ENCODE results near the gene IL4R. TPM values are rescaled to one million over a fixed set of nuclear protein-coding genes. Genes with fewer than 3 reads are reported as not detected.
"Not testable (repeated sequence)": the region's sequence is repeated elsewhere in the genome, so short reads cannot be mapped to it uniquely, and the experiment has no call there.

Gene IL4R
- total RNA-seq, 1 donor from 2014 or later = 23.6 TPM

- H3K9me3 Mint-ChIP-seq (ENCODE audit: low read depth) = peaks cover 4% of the 10 kb centered on the region
- peaks cover 1% of the 10 kb centered on the region for H3K36me3 Mint-ChIP-seq (ENCODE audit: insufficient read depth)
- no peaks in the 10 kb centered on the region for H3K27me3 Mint-ChIP-seq
- no peak overlapping the region for H3K4me3 Mint-ChIP-seq (ENCODE audit: low read depth)
- no peak overlapping the region for H3K27ac Mint-ChIP-seq
- H3K4me1 Mint-ChIP-seq (ENCODE audit: low read depth) = peaks cover 9% of the 10 kb centered on the region
- TF ChIP-seq, protein P1, sequence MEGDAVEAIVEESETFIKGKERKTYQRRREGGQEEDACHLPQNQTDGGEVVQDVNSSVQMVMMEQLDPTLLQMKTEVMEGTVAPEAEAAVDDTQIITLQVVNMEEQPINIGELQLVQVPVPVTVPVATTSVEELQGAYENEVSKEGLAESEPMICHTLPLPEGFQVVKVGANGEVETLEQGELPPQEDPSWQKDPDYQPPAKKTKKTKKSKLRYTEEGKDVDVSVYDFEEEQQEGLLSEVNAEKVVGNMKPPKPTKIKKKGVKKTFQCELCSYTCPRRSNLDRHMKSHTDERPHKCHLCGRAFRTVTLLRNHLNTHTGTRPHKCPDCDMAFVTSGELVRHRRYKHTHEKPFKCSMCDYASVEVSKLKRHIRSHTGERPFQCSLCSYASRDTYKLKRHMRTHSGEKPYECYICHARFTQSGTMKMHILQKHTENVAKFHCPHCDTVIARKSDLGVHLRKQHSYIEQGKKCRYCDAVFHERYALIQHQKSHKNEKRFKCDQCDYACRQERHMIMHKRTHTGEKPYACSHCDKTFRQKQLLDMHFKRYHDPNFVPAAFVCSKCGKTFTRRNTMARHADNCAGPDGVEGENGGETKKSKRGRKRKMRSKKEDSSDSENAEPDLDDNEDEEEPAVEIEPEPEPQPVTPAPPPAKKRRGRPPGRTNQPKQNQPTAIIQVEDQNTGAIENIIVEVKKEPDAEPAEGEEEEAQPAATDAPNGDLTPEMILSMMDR (IDR thresholded peaks at IDR 0.05; ENCODE audit: unreplicated experiment) = no peak
- no peak for DNase-seq (ENCODE audit: low spot score, unreplicated experiment)
These were observed 15.2 kb downstream of the IL4R start for GRCh38 chr16:27328937-27329336.

- not testable (repeated sequence) for H3K27me3 Mint-ChIP-seq; H3K9me3 Mint-ChIP-seq (ENCODE audit: low read depth); H3K4me1 Mint-ChIP-seq (ENCODE audit: low read depth)
These were observed 15.8 kb downstream of the IL4R start for GRCh38 chr16:27329376-27330079.

DNA sequence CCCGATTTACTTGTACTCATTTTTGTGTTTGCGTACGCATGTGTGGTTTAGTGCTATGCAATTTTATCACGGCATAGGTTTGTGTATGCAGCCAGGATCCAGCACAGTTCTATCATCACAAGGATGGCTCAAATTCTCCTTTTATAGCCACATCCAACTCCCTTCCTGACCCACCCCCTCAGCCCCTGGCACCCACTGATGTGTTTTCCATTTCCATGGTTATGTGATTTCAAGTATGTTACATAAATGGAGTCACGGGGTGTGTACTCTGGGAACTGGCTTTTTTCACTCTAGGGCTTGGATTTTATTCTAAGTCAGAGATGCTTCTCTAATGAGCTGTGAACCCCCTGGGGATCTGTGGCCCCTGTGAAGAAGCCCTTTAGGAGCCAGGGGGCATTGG is 16.8 kb downstream of the IL4R start:
- H3K4me3 Mint-ChIP-seq (ENCODE audit: low read depth) = no peak overlapping the region
- no peaks in the 10 kb centered on the region for H3K27me3 Mint-ChIP-seq
- peaks cover 3% of the 10 kb centered on the region for H3K4me1 Mint-ChIP-seq (ENCODE audit: low read depth)
- H3K27ac Mint-ChIP-seq = no peak overlapping the region
- DNase-seq (ENCODE audit: low spot score, unreplicated experiment) = no peak
- H3K36me3 Mint-ChIP-seq (ENCODE audit: insufficient read depth) = peaks cover 3% of the 10 kb centered on the region
- TF ChIP-seq, protein P1 (IDR thresholded peaks at IDR 0.05; ENCODE audit: unreplicated experiment) = no peak
- H3K9me3 Mint-ChIP-seq (ENCODE audit: low read depth) = peaks cover 4% of the 10 kb centered on the region

More at GRCh38 chr16:27329376-27330079, 15.8 kb downstream of the IL4R start:
- not testable (repeated sequence) for H3K4me3 Mint-ChIP-seq (ENCODE audit: low read depth); H3K36me3 Mint-ChIP-seq (ENCODE audit: insufficient read depth); DNase-seq (ENCODE audit: low spot score, unreplicated experiment); H3K27ac Mint-ChIP-seq

- Mint-ChIP-seq H3K27me3 (no peaks in the 10 kb centered on the region), H3K4me3 (ENCODE audit: low read depth) (no peak overlapping the region), H3K27ac (no peak overlapping the region), H3K36me3 (ENCODE audit: insufficient read depth) (peaks cover 3% of the 10 kb centered on the region), H3K9me3 (ENCODE audit: low read depth) (peaks cover 4% of the 10 kb centered on the region), H3K4me1 (ENCODE audit: low read depth) (peaks cover 3% of the 10 kb centered on the region)
- no peak for DNase-seq (ENCODE audit: low spot score, unreplicated experiment)
- TF ChIP-seq, protein P1 (IDR thresholded peaks at IDR 0.05; ENCODE audit: unreplicated experiment) = no peak
These were observed 18.3 kb downstream of the IL4R start for GRCh38 chr16:27332105-27332504.

DNA sequence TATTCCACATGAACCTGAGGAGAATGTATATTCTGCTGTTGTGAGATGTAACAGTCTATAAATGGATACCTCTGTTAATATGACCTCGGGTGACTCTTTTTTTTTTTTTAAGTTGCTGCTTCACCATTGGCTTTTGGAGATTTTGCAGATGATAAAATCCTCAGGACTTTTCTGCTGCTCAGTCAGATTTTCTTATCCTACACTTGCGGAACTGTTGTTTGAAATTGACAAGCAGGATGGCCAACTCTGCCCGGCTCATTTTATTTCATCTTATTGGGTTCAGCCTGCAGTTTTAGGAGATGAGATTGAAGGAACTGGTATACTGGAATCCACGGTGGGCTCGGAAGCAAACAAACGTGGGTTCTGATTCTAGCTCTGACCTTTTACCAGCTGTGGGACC is 19.3 kb downstream of the IL4R start:
- Mint-ChIP-seq H3K4me3 (ENCODE audit: low read depth) (no peak overlapping the region), H3K9me3 (ENCODE audit: low read depth) (peaks cover 4% of the 10 kb centered on the region), H3K27me3 (no peaks in the 10 kb centered on the region), H3K36me3 (ENCODE audit: insufficient read depth) (peaks cover 5% of the 10 kb centered on the region), H3K27ac (no peak overlapping the region), H3K4me1 (ENCODE audit: low read depth) (no peaks in the 10 kb centered on the region)
- TF ChIP-seq, protein P1 (IDR thresholded peaks at IDR 0.05; ENCODE audit: unreplicated experiment) = no peak
- no peak for DNase-seq (ENCODE audit: low spot score, unreplicated experiment)

DNA sequence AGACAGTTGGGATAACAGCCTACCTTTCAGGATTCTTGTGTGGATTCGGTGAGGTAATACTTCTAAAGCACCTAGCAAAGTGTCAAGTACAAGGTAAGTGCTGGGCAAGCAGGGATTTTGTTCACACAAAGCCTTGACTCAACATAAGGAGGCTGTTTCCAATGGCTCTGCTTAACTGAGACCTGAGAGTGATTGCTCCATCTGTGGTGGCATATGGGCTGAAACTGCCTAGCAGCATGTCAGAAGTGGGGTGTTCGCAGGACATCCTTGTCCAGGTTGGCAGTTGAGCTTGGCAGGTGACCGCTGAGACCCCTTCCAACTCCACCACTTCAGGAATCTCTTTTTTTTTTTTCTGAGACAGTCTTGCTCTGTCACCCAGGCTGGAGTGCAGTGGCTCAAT is 19.8 kb downstream of the IL4R start:
- Mint-ChIP-seq H3K4me1 (ENCODE audit: low read depth) (no peaks in the 10 kb centered on the region), H3K9me3 (ENCODE audit: low read depth) (peaks cover 4% of the 10 kb centered on the region), H3K36me3 (ENCODE audit: insufficient read depth) (peaks cover 5% of the 10 kb centered on the region), H3K27ac (no peak overlapping the region), H3K27me3 (no peaks in the 10 kb centered on the region), H3K4me3 (ENCODE audit: low read depth) (no peak overlapping the region)
- no peak for DNase-seq (ENCODE audit: low spot score, unreplicated experiment)
- TF ChIP-seq, protein P1 (IDR thresholded peaks at IDR 0.05; ENCODE audit: unreplicated experiment) = no peak
